Right ventricle myocardium inferior (tissue), 1 donor: Measurements from ENCODE around the gene ANKRD13C. TPM values are rescaled to one million over a fixed set of nuclear protein-coding genes. Genes with fewer than 3 reads are reported as not detected.
"Not testable (repeated sequence)": the region's sequence is repeated elsewhere in the genome, so short reads cannot be mapped to it uniquely, and the experiment has no call there.

ENCODE experiments used
- ATAC-seq: fragments of 200-7000 bp; cut with Tn5 transposase; one replicate; pipeline ENCODE4 v1.9.1; 2020; ENCODE audit warnings: mild to moderate bottlenecking, moderate library complexity
- DNase-seq: peaks from one replicate; pipeline ENCODE4 v3.0.0; 2021; ENCODE audit errors: missing footprints
- intact Hi-C: fragments of 100-400 bp; cut with DNase I; formaldehyde crosslinking; loops from one replicate; pipeline ENCODE4 v1.11.0; 2022
- total RNA-seq: library from RNA; stranded (reverse); fragmentation: NEBNext Ultra II Directional; extraction: Animal tissue kit (Norgen Biotek cat#: 25700); gene quantifications from one replicate; pipeline ENCODE4 v1.2.1, GENCODE V29; 2021
- donor health status: DM: no; HTN: yes; CAD: no; lungs with severe emphysema.

ANKRD13C gene
- total RNA-seq, 1 donor from 2014 or later, result 9.4 TPM

- intact Hi-C loops, DNase-seq, ATAC-seq: not testable (repeated sequence)
These were observed 12.0 kb upstream of the ANKRD13C start for GRCh38 chr1:70366425-70366952.

GRCh38 chr1:70364439-70364838, 9.9 kb upstream of the ANKRD13C start:
- no peak for DNase-seq
- ATAC-seq, result no peak
- intact Hi-C loops, result no loop called here

GRCh38 chr1:70361727-70362398, 7.3 kb upstream of the ANKRD13C start:
- DNase-seq (no peak), ATAC-seq (no peak)
- intact Hi-C loops, result no loop called here

- ATAC-seq (no peak), DNase-seq (no peak)
- intact Hi-C loops, result no loop called here
These were observed 5.8 kb upstream of the ANKRD13C start for GRCh38 chr1:70360321-70360720.

GRCh38 chr1:70358921-70359564, 4.5 kb upstream of the ANKRD13C start:
- intact Hi-C loops, result no loop called here
- ATAC-seq, result no peak
- DNase-seq, result no peak

- no peak for ATAC-seq
- DNase-seq, result no peak
- intact Hi-C loops, result loop anchor here (2.0 kb wide), 2 partner anchors 55 to 135 kb away; partner anchors contain the start of genes CTH and SRSF11
These were observed 1.4 kb upstream of the ANKRD13C start for GRCh38 chr1:70355920-70356319.

GRCh38 chr1:70355111-70355407, 537 bp upstream of the ANKRD13C start:
- ATAC-seq (no peak), DNase-seq (no peak)
- intact Hi-C loops, result loop anchor here (2.0 kb wide), 2 partner anchors 56 to 134 kb away; partner anchors contain the start of genes CTH and SRSF11

GRCh38 chr1:70353601-70354331, 756 bp downstream of the ANKRD13C start:
- no peak for DNase-seq
- no peak for ATAC-seq
- intact Hi-C loops, result loop anchor here (2.0 kb wide), 2 partner anchors 57 to 133 kb away; partner anchors contain the start of genes CTH and SRSF11

GRCh38 chr1:70353044-70353443, 1.5 kb downstream of the ANKRD13C start:
- no peak for DNase-seq
- no peak for ATAC-seq
- intact Hi-C loops, result no loop called here

- ATAC-seq, intact Hi-C loops: not testable (repeated sequence)
These were observed 4.7 kb downstream of the ANKRD13C start for GRCh38 chr1:70349799-70350198.

GRCh38 chr1:70348399-70349165, 5.9 kb downstream of the ANKRD13C start:
- no peak for ATAC-seq
- DNase-seq, result no peak
- intact Hi-C loops, result no loop called here

More at GRCh38 chr1:70349799-70350198, 4.7 kb downstream of the ANKRD13C start:
- not testable (repeated sequence) for DNase-seq

GRCh38 chr1:70339644-70340043, 14.9 kb downstream of the ANKRD13C start:
- intact Hi-C loops, ATAC-seq, DNase-seq: not testable (repeated sequence)

GRCh38 chr1:70336050-70336449, 18.5 kb downstream of the ANKRD13C start:
- DNase-seq, result no peak
- intact Hi-C loops, result no loop called here
- no peak for ATAC-seq

GRCh38 chr1:70334436-70334835, 20.1 kb downstream of the ANKRD13C start:
- ATAC-seq (no peak), DNase-seq (no peak)
- intact Hi-C loops, result no loop called here

GRCh38 chr1:70333245-70333644, 21.3 kb downstream of the ANKRD13C start:
- DNase-seq, result no peak
- intact Hi-C loops, result no loop called here
- ATAC-seq, result no peak

- intact Hi-C loops, result no loop called here
- DNase-seq (no peak), ATAC-seq (no peak)
These were observed 22.6 kb downstream of the ANKRD13C start for GRCh38 chr1:70331962-70332361.

GRCh38 chr1:70327306-70328076, 27.0 kb downstream of the ANKRD13C start:
- intact Hi-C loops, result no loop called here
- ATAC-seq, result no peak
- no peak for DNase-seq

- DNase-seq, result no peak
- no peak for ATAC-seq
- intact Hi-C loops, result no loop called here
These were observed 29.8 kb downstream of the ANKRD13C start for GRCh38 chr1:70324683-70325082.
